Neural cell (in vitro differentiated cells): ENCODE results near the gene PLCL1. TPM values are rescaled to one million over a fixed set of nuclear protein-coding genes. Genes with fewer than 3 reads are reported as not detected.

ENCODE experiments used
- H2AFZ ChIP-seq: fragments of 200-600, 300-800 bp; sonication (generic), shearing (Covaris generic); 2 replicates; pipeline ENCODE4 v1.6.0; 2014; ENCODE audit warnings: low read depth, mild to moderate bottlenecking, antibody characterized with exemption, low read length, moderate library complexity
- H3F3A ChIP-seq: fragments of 200-600 bp; shearing (Covaris generic); 2 replicates; pipeline ENCODE4 v1.6.1; 2016; ENCODE audit warnings: mild to moderate bottlenecking, moderate library complexity, mixed read lengths, antibody characterized with exemption, low read length; ENCODE audit not compliant: insufficient read depth, poor library complexity, severe bottlenecking
- H3K27ac ChIP-seq: fragments of 200-600, 300-800 bp; sonication (generic), shearing (Covaris generic); 2 replicates; pipeline ENCODE4 v1.5.1; 2014; ENCODE audit warnings: mild to moderate bottlenecking, low read length, moderate library complexity
- H3K27me3 ChIP-seq: fragments of 300-800, 200-600 bp; sonication (generic), shearing (Covaris generic); 2 replicates; pipeline ENCODE4 v1.6.0; 2014; ENCODE audit warnings: mild to moderate bottlenecking, low read depth, low read length, moderate library complexity; ENCODE audit not compliant: insufficient read depth
- H3K36me3 ChIP-seq: fragments of 300-800, 200-600 bp; sonication (generic), shearing (Covaris generic); 2 replicates; pipeline ENCODE4 v1.5.1; 2014; ENCODE audit warnings: mild to moderate bottlenecking, antibody characterized with exemption, low read length, moderate library complexity; ENCODE audit not compliant: insufficient read depth
- H3K4me2 ChIP-seq: fragments of 300-800, 200-600 bp; sonication (generic), shearing (Covaris generic); 2 replicates; pipeline ENCODE4 v1.6.0; 2014; ENCODE audit warnings: mild to moderate bottlenecking, low read length
- H3K4me3 ChIP-seq: fragments of 300-800, 200-600 bp; sonication (generic), shearing (Covaris generic); 2 replicates; pipeline ENCODE4 v1.5.1; 2014; ENCODE audit warnings: mild to moderate bottlenecking, low read length, moderate library complexity
- H3K79me2 ChIP-seq: fragments of 200-600 bp; shearing (Covaris generic); replicated peaks from 2 replicates; pipeline ENCODE4 v1.6.0; 2014; ENCODE audit warnings: mild to moderate bottlenecking, low read length, moderate library complexity; ENCODE audit not compliant: insufficient read depth
- H3K9ac ChIP-seq: fragments of 300-800, 200-600 bp; sonication (generic), shearing (Covaris generic); 2 replicates; pipeline ENCODE4 v1.6.1; 2016; ENCODE audit warnings: mild to moderate bottlenecking, low read length, mixed read lengths
- H3K9me2 ChIP-seq: fragments of 200-600 bp; shearing (Covaris generic); 2 replicates; pipeline ENCODE4 v1.6.1; 2016; ENCODE audit warnings: mild to moderate bottlenecking, low read length, mixed read lengths; ENCODE audit not compliant: insufficient read depth
- H3K9me3 ChIP-seq: fragments of 200-600, 300-800 bp; sonication (generic), shearing (Covaris generic); 2 replicates; pipeline ENCODE4 v1.6.1; 2016; ENCODE audit warnings: mild to moderate bottlenecking, mixed run types, low read length, moderate library complexity, mixed read lengths
- H4K20me1 ChIP-seq: fragments of 200-600 bp; shearing (Covaris generic); 2 replicates; pipeline ENCODE4 v1.6.1; 2016; ENCODE audit warnings: mild to moderate bottlenecking, mixed run types; ENCODE audit not compliant: insufficient read depth
- EP300 ChIP-seq: fragments of 450-650 bp; conservative IDR thresholded peaks from 2 replicates; pipeline ENCODE4 v1.6.1; 2014; ENCODE audit warnings: antibody characterized with exemption, mild to moderate bottlenecking, moderate library complexity; ENCODE audit not compliant: poor library complexity, severe bottlenecking
- EZH2 ChIP-seq: fragments of 200-600, 300-800 bp; shearing (Covaris generic), sonication (generic); IDR thresholded peaks from 2 replicates; pipeline ENCODE4 v1.6.1; 2014; ENCODE audit warnings: antibody characterized with exemption, low read length, borderline replicate concordance, mild to moderate bottlenecking; ENCODE audit not compliant: insufficient read depth, poor library complexity, severe bottlenecking
- MXI1 ChIP-seq: fragments of 450-650 bp; conservative IDR thresholded peaks from 2 replicates; pipeline ENCODE4 v1.6.1; 2014; ENCODE audit warnings: antibody characterized with exemption, mild to moderate bottlenecking; ENCODE audit not compliant: poor library complexity, severe bottlenecking
- POLR2AphosphoS5 ChIP-seq: IDR thresholded peaks from 2 replicates; pipeline ENCODE4 v1.6.1; 2012
- RAD21 ChIP-seq: fragments of 450-650 bp; conservative IDR thresholded peaks from 2 replicates; pipeline ENCODE4 v1.6.1; 2014; ENCODE audit warnings: antibody characterized with exemption, mild to moderate bottlenecking, moderate library complexity
- SMC3 ChIP-seq: fragments of 450-650 bp; conservative IDR thresholded peaks from 2 replicates; pipeline ENCODE4 v1.6.1; 2014; ENCODE audit warnings: antibody characterized with exemption, mild to moderate bottlenecking, moderate library complexity; ENCODE audit not compliant: poor library complexity
- TAF1 ChIP-seq: IDR thresholded peaks from 2 replicates; pipeline ENCODE4 v1.6.1; 2012; ENCODE audit warnings: low read depth
- polyA plus RNA-seq: library from polyadenylated mRNA; depleted of rRNA; stranded (reverse); fragments of >200 nt; gene quantifications from 2 replicates; pipeline ENCODE4 v1.2.3, GENCODE V29; 2014
- TF ChIP-seq, protein P1 (sequence below): fragments of 450-650 bp; IDR thresholded peaks from 2 replicates; pipeline ENCODE4 v1.5.1; 2014; ENCODE audit warnings: antibody characterized with exemption, mild to moderate bottlenecking, moderate library complexity; ENCODE audit not compliant: poor library complexity, severe bottlenecking
- TF ChIP-seq, protein P2 (sequence below): IDR thresholded peaks from 2 replicates; pipeline ENCODE4 v1.6.1; 2012; ENCODE audit warnings: borderline replicate concordance

The PLCL1 gene
- polyA plus RNA-seq, 1 donor from 2014 or later: 6.8 TPM

DNA sequence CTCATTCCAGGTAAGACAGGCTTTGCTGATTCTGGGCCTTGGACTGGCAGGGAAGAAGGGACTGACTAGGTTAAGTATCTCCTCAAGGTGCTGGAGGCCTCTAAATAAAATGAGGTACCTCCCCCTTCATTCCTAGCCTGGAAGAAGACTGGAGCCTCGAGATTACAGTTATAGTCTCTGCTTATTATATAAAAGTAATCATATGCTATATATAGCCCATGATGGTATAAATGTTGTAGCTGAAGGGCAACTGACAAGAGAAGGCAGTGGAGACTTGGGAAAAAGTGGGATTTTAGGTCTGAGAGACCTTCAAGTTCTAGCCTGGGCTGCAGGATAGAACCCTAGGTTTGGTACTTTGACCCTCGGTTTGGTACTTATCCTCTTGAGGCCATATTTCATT is 248.3 kb downstream of the PLCL1 start:
- Histone ChIP-seq H3K4me3 (no peak overlapping the region), H3K9me2 (no peaks in the 10 kb centered on the region), H3K9me3 (no peaks in the 10 kb centered on the region), H3K27ac (no peak overlapping the region), H3K36me3 (no peaks in the 10 kb centered on the region), H3K4me2 (no peak overlapping the region), H3F3A (no peaks in the 10 kb centered on the region), H3K27me3 (no peaks in the 10 kb centered on the region), H3K9ac (no peak overlapping the region), H2AFZ (no peak overlapping the region), H3K79me2 (no peaks in the 10 kb centered on the region), H4K20me1 (no peaks in the 10 kb centered on the region)
- TF ChIP-seq RAD21: no peak
- TF ChIP-seq, protein P1, sequence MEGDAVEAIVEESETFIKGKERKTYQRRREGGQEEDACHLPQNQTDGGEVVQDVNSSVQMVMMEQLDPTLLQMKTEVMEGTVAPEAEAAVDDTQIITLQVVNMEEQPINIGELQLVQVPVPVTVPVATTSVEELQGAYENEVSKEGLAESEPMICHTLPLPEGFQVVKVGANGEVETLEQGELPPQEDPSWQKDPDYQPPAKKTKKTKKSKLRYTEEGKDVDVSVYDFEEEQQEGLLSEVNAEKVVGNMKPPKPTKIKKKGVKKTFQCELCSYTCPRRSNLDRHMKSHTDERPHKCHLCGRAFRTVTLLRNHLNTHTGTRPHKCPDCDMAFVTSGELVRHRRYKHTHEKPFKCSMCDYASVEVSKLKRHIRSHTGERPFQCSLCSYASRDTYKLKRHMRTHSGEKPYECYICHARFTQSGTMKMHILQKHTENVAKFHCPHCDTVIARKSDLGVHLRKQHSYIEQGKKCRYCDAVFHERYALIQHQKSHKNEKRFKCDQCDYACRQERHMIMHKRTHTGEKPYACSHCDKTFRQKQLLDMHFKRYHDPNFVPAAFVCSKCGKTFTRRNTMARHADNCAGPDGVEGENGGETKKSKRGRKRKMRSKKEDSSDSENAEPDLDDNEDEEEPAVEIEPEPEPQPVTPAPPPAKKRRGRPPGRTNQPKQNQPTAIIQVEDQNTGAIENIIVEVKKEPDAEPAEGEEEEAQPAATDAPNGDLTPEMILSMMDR: no peak
- no peak for TF ChIP-seq EZH2
- TF ChIP-seq TAF1: no peak
- no peak for TF ChIP-seq POLR2AphosphoS5
- TF ChIP-seq EP300: no peak

DNA sequence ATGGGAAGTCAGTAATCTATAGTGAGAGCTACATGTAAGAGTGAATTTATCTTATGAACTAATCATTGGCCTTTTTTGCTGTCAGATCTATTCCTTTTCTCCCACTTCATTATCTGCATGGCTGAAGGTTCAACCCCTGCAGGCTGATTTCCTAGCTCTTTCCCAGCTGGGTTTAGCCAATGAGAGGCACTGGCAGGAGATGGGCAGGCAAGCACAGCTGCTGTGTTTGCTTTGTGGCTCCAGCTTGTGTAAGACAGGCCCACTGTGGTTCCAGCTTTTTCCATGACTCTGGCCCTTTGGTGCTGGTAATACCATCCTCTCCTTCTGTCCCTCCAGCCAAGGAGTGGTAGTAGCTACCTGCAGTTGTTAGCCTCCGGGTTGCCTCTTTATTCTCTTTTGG is 248.8 kb downstream of the PLCL1 start:
- no peaks in the 10 kb centered on the region for H4K20me1 ChIP-seq
- TF ChIP-seq EP300: no peak
- no peak for TF ChIP-seq POLR2AphosphoS5
- TF ChIP-seq EZH2: no peak
- no peak for TF ChIP-seq MXI1
- TF ChIP-seq SMC3: no peak
- TF ChIP-seq, protein P2, sequence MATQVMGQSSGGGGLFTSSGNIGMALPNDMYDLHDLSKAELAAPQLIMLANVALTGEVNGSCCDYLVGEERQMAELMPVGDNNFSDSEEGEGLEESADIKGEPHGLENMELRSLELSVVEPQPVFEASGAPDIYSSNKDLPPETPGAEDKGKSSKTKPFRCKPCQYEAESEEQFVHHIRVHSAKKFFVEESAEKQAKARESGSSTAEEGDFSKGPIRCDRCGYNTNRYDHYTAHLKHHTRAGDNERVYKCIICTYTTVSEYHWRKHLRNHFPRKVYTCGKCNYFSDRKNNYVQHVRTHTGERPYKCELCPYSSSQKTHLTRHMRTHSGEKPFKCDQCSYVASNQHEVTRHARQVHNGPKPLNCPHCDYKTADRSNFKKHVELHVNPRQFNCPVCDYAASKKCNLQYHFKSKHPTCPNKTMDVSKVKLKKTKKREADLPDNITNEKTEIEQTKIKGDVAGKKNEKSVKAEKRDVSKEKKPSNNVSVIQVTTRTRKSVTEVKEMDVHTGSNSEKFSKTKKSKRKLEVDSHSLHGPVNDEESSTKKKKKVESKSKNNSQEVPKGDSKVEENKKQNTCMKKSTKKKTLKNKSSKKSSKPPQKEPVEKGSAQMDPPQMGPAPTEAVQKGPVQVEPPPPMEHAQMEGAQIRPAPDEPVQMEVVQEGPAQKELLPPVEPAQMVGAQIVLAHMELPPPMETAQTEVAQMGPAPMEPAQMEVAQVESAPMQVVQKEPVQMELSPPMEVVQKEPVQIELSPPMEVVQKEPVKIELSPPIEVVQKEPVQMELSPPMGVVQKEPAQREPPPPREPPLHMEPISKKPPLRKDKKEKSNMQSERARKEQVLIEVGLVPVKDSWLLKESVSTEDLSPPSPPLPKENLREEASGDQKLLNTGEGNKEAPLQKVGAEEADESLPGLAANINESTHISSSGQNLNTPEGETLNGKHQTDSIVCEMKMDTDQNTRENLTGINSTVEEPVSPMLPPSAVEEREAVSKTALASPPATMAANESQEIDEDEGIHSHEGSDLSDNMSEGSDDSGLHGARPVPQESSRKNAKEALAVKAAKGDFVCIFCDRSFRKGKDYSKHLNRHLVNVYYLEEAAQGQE: no peak
- no peak for TF ChIP-seq RAD21
- TF ChIP-seq, protein P1: no peak
- TF ChIP-seq TAF1: no peak
- no peaks in the 10 kb centered on the region for H3K9me3 ChIP-seq
- no peak overlapping the region for H2AFZ ChIP-seq
- no peaks in the 10 kb centered on the region for H3F3A ChIP-seq
- H3K27me3 ChIP-seq: no peaks in the 10 kb centered on the region
- no peak overlapping the region for H3K4me3 ChIP-seq
- H3K9ac ChIP-seq: no peak overlapping the region
- no peaks in the 10 kb centered on the region for H3K9me2 ChIP-seq
- no peaks in the 10 kb centered on the region for H3K79me2 ChIP-seq
- H3K27ac ChIP-seq: no peak overlapping the region
- no peak overlapping the region for H3K4me2 ChIP-seq
- H3K36me3 ChIP-seq: no peaks in the 10 kb centered on the region
